HL-60 (cell line): Measurements from ENCODE around the gene SLC25A21.

Source experiments
- DNase-seq, 2 experiments: peaks; one replicate each; pipeline ENCODE4 v3.0.0-alpha.2; 2010 to 2020; ENCODE audit warnings: low read depth in 1 of 2, low spot score in 1 of 2
- H3K27ac ChIP-seq: fragments of 250-450 bp; sonication (Bioruptor Pico); replicated peaks from 2 replicates; pipeline ENCODE4 v1.5.1; 2020; ENCODE audit warnings: mild to moderate bottlenecking, moderate library complexity
- H3K27me3 ChIP-seq: fragments of 250-450 bp; sonication (Bioruptor Pico); 2 replicates; pipeline ENCODE4 v1.5.1; 2021; ENCODE audit warnings: mild to moderate bottlenecking, moderate library complexity; ENCODE audit not compliant: insufficient read depth, poor library complexity, severe bottlenecking
- H3K4me3 ChIP-seq: replicated peaks from 2 replicates; pipeline ENCODE4 v1.5.1; 2011; ENCODE audit warnings: mild to moderate bottlenecking, control low read depth, low read length; ENCODE audit not compliant: insufficient read depth
- CTCF ChIP-seq: IDR thresholded peaks from one replicate; pipeline ENCODE4 v1.5.1; 2011; ENCODE audit warnings: low read length, control low read depth, inconsistent platforms; ENCODE audit not compliant: insufficient read depth
- GABPA ChIP-seq: IDR thresholded peaks from 2 replicates; pipeline ENCODE4 v1.6.1; 2012; ENCODE audit warnings: low read depth
- POLR2AphosphoS5 ChIP-seq: IDR thresholded peaks from 2 replicates; pipeline ENCODE4 v1.6.1; 2012; ENCODE audit warnings: low read depth
- REST ChIP-seq: IDR thresholded peaks from 2 replicates; pipeline ENCODE4 v1.6.1; 2012; ENCODE audit warnings: low read depth; ENCODE audit not compliant: insufficient replicate concordance
- SPI1 ChIP-seq: IDR thresholded peaks from 2 replicates; pipeline ENCODE4 v1.6.1; 2012; ENCODE audit warnings: low read depth, mild to moderate bottlenecking, borderline replicate concordance

SLC25A21 gene

GRCh38 chr14:36955376-36955775, 217.0 kb downstream of the SLC25A21 start:
- Histone ChIP-seq H3K27ac (no peak overlapping the region), H3K27me3 (no peaks in the 10 kb centered on the region), H3K4me3 (no peak overlapping the region)
- DNase-seq: no peak
- TF ChIP-seq SPI1: no peak
- no peak for TF ChIP-seq POLR2AphosphoS5
- no peak for TF ChIP-seq GABPA
- no peak for TF ChIP-seq CTCF
- TF ChIP-seq REST: no peak

GRCh38 chr14:36952689-36953088, 219.7 kb downstream of the SLC25A21 start:
- Histone ChIP-seq H3K4me3 (no peak overlapping the region), H3K27me3 (no peaks in the 10 kb centered on the region), H3K27ac (no peak overlapping the region)
- no peak for DNase-seq
- TF ChIP-seq SPI1 (no peak), CTCF (no peak), POLR2AphosphoS5 (no peak), GABPA (no peak), REST (no peak)

- Histone ChIP-seq H3K27me3 (no peaks in the 10 kb centered on the region), H3K4me3 (no peak overlapping the region), H3K27ac (no peak overlapping the region)
- TF ChIP-seq REST (no peak), SPI1 (no peak), GABPA (no peak), CTCF (no peak), POLR2AphosphoS5 (no peak)
- no peak for DNase-seq
Observed at GRCh38 chr14:36951380-36951911, 221.0 kb downstream of the SLC25A21 start.
